HG02678 (cell line): ENCODE results near the gene PPP1R7.

Source experiments
- ATAC-seq: cut with Tn5 transposase; IDR thresholded peaks from one replicate; pipeline ENCODE4 v1.9.1; 2021; ENCODE audit warnings: mild to moderate bottlenecking, moderate library complexity; ENCODE audit not compliant: unreplicated experiment

Gene PPP1R7

DNA sequence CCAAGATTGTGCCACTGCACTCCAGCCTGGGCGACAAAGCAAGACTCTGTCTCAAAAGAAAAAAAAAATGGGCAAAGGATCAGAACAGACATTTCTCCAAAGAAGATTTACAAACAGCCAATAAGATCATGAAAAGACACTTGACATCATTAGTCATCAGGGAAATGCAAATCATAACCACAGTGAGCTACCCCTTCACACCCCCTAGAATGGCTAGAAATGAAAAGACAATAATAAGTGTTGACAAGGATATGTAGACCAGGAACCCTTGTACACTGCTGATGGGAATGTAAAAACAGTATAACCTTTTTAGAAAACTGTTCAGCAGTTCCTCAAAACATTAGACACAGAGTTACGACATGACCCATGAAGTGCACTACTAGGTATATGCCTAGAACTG lies 29.8 kb upstream of the PPP1R7 start:
- no peak for ATAC-seq

DNA sequence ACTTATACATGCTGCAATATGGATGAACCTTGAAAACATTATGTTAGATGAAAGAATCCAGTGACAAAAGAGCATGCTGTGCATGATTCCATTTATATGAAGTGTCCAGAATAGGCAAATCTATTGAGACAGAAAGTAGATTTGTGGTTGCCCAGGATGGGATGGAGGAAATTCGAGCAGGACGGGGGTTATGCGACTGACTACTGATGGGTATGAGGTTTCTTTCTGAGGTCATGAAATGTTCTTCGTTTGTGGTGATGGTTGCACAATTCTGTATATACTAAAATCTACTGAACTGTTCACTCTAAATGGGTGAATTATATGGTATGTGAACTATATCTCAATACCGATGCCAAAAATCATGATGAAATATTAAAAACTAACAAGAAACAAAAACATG lies 29.3 kb upstream of the PPP1R7 start:
- no peak for ATAC-seq

DNA sequence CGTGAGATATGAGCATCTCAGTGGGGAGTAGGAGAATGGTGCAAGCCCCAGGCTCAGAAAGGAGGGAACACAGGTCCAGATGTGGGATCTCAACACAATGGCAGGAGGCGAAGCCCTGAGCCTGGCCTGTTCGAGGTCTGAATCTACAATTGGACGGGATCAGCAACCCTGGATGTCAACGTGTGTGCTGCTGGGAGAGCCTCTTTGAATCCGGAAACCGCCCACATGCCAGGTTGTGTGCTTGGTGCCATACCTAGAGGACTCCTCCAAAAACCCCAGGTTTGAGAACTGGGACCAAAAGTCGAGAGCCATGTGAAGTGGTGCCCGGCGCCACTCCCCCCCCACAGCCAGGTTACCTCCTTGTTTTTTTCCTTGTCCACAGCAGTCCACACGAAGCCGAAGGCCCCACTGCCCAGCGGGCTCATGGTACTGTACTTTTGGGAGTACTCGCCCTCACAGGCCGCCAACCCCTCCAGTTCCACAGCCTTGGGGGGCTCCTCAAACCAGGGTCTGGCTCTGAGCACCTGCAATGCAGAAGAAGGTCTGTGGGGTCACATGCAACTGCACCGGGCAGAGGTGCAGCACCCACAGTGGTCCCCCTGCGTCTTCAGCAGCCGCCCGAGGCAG lies 27.8 kb upstream of the PPP1R7 start:
- no peak for ATAC-seq

DNA sequence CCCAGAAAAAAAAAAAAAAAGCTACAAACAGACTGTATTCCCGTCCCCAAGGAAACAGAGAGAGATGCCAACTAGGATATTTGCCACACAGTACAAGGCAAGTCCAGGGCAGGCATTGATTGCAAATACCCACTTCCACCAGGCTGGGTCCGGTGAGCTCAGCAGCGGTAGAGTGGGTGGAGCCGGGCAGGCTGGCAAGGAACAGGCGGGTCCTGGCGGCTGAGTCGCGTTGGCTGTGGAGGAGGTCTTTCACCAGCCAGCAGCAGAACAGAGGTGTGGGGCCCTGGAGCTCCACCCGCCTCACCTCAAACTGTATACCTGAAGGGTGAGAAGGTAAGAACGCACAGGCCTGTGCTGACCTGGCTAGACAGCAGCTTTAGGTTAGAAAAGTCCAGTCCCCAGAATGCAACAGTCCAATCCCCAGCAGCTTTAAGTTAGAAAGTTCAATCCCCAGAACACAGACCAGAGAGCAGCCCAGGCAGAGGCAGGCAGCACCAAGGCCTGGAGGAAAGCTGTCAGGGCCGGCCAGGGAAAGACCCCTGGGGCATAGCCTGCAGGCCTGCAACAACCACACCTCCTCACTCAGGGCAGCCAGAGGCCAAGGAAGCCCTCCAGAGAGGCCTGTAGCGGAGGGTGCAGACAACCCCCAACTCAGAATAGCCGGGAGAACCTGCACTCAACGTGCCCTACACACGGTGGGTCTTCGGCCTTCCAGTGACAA lies 26.3 kb upstream of the PPP1R7 start:
- ATAC-seq: no peak

DNA sequence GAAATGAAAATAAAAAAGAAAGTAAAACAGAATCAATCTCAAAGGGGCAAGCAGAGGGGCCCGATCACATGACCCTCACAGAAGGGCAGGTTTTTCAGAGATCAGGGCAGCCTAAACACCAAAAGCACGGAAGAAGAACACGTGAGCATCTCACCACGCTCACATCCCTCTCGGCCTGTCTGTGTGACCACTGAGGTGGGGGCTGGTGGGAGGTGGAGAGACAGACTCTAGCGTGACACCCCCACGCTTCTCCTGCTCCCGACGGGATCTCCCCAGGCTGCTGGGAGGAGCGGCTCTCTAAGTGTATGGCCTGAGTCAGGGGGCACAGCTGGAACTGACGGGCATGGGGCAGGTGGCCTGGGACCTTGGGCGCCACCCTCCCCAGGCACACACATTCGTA lies 24.6 kb upstream of the PPP1R7 start:
- ATAC-seq: no peak

DNA sequence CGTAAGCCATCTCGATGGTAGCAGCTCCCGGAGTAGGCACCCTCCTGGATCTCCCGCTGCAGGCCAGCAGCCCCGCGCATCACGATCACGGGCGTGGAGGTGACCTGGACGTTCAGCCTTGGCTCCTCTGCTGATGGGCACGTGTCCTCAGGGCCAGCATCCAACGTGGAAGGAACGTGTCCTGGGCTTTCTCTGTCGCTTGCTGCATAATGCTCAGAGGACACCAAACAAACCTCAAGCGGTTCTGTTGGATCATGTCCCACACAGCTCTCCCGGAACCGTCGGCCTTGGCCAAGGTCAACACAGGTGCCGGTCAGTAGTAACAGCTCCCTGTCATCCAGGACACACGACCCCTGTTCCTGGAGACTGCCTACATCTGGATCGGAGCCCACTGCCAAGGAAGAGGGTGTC lies 24.1 kb upstream of the PPP1R7 start:
- no peak for ATAC-seq

DNA sequence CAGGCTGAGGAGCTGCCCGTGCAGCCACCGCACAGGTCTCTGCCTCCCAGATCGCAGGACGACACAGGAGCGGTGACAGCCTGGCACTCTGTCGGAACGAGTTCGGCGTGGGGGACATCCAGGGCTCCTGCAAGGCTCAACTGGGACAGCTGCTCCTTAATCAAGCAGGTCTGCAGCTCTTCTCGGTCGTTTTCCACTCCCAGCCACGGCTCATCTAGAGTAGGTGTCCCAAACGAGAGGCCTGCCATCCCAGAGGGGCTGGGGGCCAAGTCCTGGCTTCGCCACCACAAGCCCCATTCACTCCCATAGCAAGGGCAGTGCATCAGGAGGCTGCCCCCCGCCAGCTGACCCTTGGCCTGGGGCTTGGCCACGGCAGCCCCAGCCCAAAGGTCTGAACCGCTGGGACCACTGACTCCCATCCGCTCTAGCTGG lies 23.5 kb upstream of the PPP1R7 start:
- ATAC-seq: no peak

DNA sequence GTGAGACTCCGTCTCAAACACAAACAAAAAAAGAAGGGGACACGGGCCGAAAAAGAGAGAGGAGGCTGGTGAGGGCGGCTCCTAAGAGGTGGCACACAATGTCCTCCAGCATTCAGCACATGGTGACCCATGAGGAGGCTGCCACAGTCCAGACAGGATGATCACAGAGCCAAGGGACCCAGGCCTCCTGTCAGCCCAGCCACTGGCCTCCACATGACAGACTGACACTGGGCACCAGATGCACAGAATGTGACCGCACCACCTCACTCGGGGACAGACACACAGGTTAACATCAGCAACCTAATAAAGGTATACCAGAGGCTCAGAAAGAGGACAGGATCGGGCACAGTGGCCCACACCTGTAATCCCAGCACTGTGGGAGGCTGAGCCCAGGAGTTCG lies 22.0 kb upstream of the PPP1R7 start:
- ATAC-seq: no peak

DNA sequence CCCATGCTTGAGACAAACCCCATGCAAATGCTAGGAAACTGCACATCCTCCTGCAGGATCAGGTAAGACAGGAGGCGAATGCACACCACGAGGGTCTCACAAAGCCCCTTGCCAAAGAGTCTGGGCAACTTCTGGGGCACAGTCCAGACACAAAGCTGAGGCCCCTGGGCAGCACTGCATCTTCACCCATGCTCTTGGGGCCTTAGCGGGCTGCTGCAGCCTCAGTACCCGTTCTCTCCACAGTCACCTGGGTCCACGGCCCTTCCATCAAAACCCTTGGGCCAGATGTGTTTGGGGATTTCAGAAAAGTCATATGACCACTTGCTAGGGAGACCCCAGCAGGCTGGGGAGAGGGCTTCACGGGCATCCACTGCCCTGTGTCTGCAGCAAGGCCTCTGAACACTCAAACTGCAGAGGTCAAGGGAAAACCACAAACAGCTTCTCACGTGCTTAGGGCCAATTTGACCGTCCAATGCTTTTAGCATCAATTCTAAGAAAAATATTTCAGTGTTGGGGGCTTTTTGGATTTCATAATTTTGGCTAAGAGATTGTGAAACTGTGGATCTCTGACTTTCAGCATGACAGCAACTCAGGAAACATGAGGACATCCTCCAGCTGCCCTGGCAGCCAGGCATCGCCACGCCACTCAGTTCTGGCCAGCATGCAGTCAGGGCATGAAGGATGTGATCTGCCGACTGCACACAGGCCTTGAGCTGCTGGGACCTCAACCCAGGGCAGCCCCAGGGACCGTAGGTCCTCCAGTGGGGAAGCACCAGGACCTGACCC lies 21.0 kb upstream of the PPP1R7 start:
- ATAC-seq: no peak

DNA sequence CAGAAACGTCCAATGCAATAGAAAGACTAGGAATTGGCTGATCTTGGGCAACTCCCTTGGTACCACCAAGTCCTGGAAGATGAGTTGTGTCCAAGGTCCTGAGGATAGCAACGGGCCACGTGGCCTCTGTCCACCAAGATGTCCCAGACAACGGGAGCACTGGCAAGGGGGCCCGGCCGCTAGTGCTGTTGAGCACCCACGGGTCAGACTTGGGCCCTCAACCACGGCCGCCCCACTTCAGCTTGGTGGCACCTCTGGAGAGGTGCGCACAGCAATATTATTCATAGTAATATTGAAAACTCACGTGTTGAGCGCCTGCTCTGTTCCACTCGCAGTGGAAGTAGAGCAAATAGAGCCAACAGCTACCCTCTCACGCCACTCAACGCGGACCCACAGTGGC lies 20.0 kb upstream of the PPP1R7 start:
- no peak for ATAC-seq

DNA sequence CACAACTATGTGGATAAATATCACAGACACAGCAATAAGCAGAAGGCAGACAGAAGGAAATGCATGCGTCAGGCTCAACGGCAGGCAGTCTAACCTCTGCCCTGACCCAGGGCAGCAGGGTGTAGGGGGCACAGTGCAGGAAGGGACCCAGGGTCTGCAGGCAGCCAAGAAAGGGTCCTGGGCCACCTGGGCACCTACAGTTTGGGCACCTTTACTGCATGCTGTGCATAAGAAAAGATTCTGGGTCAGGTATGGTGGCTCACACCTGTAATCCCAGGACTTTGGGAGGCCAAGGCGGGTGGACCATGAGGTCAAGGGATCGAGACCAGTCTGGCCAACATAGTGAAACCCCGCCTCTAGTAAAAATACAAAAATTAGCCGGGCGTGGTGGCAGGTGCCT lies 18.7 kb upstream of the PPP1R7 start:
- no peak for ATAC-seq

DNA sequence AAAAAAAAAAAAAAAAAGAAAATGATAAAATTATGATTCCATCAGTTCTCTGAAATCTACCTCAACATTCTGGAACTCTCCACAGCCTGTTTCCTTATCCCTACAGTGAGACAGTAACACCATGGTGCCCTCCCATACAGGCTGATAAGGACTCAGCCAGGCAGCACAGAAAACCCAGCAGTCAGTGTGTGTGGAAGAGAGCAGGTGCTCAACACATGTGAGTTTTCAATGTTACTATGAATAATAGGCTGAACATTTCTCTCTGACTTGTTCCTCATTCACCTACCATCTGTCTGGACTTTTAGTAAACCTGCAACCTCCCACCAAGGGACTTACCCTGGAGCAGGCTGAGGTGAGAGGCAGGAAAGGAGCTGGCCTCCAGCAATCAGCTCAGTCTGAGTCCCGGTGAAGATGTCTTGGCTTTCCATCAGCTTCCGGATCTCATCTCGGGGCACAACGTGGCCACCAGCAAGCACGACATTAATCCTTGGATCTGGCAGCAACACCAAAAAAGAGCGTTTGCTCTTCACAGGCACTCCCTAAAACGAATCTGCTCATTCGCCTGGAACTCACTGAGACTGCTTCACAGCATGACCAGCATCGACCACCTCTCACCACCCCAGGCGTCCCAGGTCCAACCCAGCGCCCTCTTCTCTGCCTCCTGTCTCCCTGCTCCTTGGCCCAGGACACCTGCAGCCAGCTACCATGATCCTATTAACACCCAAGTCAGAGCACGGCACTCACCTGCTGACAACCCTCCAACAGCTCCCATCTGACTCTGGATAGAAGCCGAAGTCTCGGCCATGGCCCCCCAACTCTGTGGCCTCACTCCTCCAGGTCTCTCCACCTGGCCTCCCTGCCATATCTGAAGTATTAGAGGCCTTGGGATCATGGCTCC lies 17.5 kb upstream of the PPP1R7 start:
- no peak for ATAC-seq

DNA sequence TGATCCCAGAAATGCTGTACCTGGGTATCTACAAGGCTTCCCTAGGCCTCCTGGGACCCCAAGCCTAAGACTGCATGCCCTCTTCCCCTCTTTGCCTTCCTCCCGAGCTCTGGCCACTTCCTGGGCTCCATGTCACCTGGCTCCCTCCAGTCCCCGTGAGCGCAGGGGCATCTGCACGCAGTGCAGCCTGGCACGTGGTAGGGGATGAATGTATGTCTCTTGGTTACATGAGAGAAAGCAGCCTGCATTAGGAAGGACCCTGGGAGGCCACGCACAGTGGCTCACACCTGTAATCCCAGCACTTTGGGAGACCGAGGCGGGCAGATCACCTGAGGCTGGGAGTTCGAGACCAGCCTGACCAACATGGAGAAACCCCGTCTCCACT lies 16.8 kb upstream of the PPP1R7 start:
- no peak for ATAC-seq

DNA sequence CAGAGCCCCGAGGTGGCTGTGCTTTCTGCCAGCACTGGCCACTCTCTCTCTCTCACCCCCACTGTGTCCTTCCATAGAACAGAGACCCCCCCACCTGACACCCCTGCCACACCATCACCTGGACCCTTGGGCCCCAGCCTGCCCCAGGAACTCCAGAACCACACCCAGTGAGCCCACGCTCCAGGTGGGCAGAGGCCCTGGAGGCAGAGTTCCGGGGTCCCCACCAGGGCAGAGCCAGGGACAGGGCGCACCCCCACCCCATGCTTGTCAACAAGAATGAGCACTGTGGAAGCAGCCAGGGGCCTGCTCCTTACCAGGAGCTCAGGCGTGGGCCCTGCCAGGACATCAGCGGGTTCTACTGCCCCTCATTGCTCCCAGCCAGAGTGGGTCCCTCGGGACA lies 15.6 kb upstream of the PPP1R7 start:
- no peak for ATAC-seq

DNA sequence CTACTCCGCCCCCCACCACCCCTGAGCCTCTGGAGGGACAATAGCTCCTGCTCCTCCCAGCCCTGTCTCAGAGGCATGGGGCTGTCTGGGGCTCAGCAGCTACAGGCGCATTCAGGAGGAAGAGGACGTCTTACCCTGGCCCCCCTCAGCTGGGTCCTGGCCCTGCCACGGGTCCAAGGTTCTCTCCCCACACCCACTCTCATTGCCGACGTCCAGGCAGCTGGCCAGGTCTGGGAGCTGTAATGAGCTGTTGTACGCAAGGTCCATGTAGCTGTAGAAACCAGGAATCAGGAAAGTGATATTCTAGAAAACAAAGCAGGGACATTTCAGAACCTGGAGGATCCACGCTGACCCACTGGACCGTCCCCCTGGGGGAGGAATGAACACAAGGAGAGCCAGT lies 14.5 kb upstream of the PPP1R7 start:
- ATAC-seq: no peak

DNA sequence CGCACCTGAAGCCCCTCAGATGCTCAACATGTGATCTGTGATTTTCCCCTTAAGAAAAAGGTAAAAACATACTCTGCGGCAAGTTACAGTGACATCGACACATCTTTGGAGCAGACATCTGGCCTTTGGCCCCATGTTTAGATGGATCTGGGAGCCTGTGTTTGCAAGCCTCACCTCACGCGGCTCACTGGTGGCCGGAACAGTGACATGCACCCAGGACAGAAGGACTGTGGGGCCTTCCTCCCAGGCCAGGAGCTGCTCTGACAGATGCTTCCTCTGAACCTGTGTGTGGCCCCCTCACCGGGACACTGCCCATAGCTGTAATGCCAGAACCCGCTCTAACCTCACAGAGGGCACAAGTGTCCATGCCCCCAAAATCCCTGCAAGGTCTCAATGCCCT lies 14.1 kb upstream of the PPP1R7 start:
- ATAC-seq: no peak

DNA sequence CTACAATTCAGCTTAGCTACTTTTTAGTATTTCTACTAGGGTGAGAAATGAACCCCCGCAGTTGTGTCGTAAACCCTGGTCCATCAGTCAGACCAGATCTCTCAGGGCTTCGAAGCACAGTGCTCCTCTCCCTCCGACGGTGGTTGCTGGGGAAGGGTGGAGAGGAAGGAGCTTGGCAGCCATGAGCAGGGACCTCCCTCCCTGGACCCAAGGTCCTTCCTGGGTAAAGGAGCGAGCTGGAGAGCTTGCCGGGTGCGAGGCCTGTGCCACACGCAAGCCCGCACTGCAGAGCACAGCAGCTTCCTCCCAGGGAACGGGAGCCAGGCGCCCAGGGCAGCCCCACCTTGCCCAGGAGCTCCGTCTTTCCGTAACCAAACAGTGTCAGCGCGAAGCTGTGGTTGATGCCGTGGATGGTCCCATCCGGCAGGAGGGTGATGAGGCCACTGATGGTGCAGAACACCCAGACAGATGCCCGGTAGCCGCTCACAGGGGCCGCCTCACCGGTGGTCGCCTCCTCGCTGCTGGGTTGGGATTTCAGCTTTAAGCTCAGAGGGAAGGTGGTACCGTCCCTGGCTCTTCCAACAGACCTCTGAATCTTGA lies 13.5 kb upstream of the PPP1R7 start:
- ATAC-seq: no peak

DNA sequence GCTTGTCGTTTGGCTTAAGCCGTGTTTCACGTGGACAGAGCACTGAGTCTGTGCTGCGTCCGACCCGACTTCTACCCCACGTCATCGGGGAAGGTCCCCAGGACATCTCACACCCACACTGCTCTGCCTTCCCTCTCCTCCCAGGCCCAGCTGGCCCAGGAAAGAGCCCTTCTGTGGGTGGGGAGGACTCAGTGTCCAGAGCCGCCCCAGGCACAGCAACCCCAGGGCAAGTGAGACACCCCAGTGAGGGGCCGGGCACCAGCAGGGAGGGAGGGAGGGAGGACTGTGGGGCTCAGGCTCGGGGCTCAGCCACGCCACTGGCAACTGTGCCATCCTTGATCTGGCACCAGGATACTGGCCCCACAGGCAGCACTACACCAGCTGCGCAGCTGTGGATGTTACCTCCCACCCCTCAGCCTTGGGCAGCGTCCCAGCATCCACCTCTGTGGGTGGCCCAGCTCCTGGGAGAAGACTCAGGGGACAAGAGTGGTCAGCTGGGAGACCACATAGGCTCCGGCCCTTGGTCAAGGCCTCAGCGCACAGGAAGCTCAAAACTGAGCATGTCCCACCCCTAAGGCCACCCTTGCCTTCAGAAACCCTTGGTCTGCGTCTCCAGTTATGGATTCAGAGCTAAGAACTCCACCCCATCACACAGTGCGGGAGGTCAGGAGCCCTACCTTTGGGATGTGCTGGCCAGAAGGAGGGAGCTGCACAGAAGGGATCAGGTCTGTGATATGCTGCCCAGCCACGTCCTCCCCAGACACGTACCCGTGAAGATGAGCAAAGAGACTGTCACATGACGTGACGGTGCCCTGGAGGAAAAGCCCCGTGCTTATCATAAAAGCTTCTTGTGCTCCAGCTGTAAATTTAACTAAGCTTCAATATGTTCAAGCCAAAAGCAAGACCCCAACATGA lies 12.7 kb upstream of the PPP1R7 start:
- no peak for ATAC-seq

DNA sequence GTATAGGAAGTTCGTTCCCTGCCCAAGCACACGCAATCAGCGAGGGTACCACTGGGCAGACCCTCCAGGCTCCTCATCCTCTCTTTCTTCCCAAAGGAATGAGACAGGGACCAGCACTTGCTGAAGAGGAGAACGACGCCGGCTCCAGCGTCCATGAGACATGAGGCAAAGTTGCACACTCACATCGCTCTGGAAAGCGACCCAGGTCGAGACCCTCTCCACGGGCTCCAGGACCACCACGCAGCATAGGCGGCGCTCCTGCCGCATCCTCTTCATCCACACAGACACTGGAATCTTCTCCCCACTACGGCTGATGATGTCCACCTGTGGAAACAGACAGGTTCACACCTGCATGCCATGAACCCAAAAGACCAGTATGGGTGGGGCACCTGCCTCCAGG lies 11.8 kb upstream of the PPP1R7 start:
- ATAC-seq: no peak
